Measurements from ENCODE around the gene SEMA3E.

DNA sequence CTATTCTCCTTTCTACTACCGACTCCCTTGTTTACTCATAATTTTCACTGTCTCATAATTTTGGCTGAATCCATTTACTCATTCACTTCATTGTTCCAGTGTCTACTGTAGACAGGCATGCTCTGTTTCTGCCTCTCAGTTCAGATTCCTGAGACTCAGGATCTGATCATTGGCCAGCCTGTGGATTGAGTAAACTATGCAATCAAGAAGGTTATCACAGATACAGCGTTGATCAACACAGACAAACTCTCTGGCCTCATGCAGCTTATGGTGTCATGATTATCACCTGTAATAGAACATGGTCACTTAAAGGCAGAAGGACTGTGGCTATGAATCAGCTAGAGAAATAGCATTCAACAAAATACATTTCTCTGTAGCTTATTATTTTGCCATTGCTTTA is 86.0 kb downstream of the SEMA3E start:
- TF ChIP-seq, protein P1, sequence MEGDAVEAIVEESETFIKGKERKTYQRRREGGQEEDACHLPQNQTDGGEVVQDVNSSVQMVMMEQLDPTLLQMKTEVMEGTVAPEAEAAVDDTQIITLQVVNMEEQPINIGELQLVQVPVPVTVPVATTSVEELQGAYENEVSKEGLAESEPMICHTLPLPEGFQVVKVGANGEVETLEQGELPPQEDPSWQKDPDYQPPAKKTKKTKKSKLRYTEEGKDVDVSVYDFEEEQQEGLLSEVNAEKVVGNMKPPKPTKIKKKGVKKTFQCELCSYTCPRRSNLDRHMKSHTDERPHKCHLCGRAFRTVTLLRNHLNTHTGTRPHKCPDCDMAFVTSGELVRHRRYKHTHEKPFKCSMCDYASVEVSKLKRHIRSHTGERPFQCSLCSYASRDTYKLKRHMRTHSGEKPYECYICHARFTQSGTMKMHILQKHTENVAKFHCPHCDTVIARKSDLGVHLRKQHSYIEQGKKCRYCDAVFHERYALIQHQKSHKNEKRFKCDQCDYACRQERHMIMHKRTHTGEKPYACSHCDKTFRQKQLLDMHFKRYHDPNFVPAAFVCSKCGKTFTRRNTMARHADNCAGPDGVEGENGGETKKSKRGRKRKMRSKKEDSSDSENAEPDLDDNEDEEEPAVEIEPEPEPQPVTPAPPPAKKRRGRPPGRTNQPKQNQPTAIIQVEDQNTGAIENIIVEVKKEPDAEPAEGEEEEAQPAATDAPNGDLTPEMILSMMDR (conservative IDR thresholded peaks at IDR 0.05; ENCODE audit: low read depth, low read length) = no peak
- TF ChIP-seq EZH2 (IDR thresholded peaks at IDR 0.05; ENCODE audit: low read length, unreplicated experiment) (no peak), EZH2phosphoT487 (IDR thresholded peaks at IDR 0.05; ENCODE audit: borderline replicate concordance, low read length) (no peak)

All from PC-3 (cell line).